KBM-7 (cell line): ENCODE results near the gene COL11A2.
A peak's percentile ranks its signal among the peaks of the same experiment; 100 is the strongest.
"Not testable (repeated sequence)": the region's sequence is repeated elsewhere in the genome, so short reads cannot be mapped to it uniquely, and the experiment has no call there.

Experiments used
- DNase-seq: peaks from one replicate; pipeline ENCODE4 v3.0.0-alpha.2; 2015
- in situ Hi-C: fragments of 300-500 bp; cut with MboI; formaldehyde crosslinking; loops from 2 replicates; pipeline ENCODE4 v1.14.3; 2020; ENCODE audit warnings: low sequenced_read_pairs, low pct_unique_long_range_greater_than_20kb, mixed read lengths

Gene COL11A2

GRCh38 chr6:33164176-33164575, 28.1 kb downstream of the COL11A2 start:
- in situ Hi-C loops: no loop called here
- DNase-seq: no peak

- DNase-seq: no peak
- in situ Hi-C loops: no loop called here
Measured at GRCh38 chr6:33163540-33163939, 28.7 kb downstream of the COL11A2 start.

- in situ Hi-C loops: no loop called here
Measured at GRCh38 chr6:33161354-33162331, 30.6 kb downstream of the COL11A2 start.

GRCh38 chr6:33160728-33161344, 31.4 kb downstream of the COL11A2 start:
- peak; percentile 37 for DNase-seq

More at GRCh38 chr6:33161354-33162331, 30.6 kb downstream of the COL11A2 start:
- peak; percentile 81 for DNase-seq

GRCh38 chr6:33160096-33160495, 32.2 kb downstream of the COL11A2 start:
- no peak for DNase-seq
- in situ Hi-C loops: no loop called here

More at GRCh38 chr6:33160728-33161344, 31.4 kb downstream of the COL11A2 start:
- in situ Hi-C loops: no loop called here

GRCh38 chr6:33156964-33157363, 35.3 kb downstream of the COL11A2 start:
- no peak for DNase-seq
- in situ Hi-C loops: no loop called here

GRCh38 chr6:33156561-33156960, 35.7 kb downstream of the COL11A2 start:
- in situ Hi-C loops: no loop called here
- DNase-seq: no peak

- in situ Hi-C loops: no loop called here
- DNase-seq: no peak
Measured at GRCh38 chr6:33154349-33154748, 37.9 kb downstream of the COL11A2 start.

GRCh38 chr6:33151050-33151449, 41.2 kb downstream of the COL11A2 start:
- in situ Hi-C loops: no loop called here
- no peak for DNase-seq

GRCh38 chr6:33150560-33150959, 41.7 kb downstream of the COL11A2 start:
- in situ Hi-C loops, DNase-seq: not testable (repeated sequence)

- in situ Hi-C loops: no loop called here
- peak; percentile 58 for DNase-seq
Measured at GRCh38 chr6:33147807-33148666, 44.2 kb downstream of the COL11A2 start.

GRCh38 chr6:33144373-33144772, 47.9 kb downstream of the COL11A2 start:
- DNase-seq: peak; percentile 87
- in situ Hi-C loops: no loop called here

- no peak for DNase-seq
- in situ Hi-C loops: no loop called here
Measured at GRCh38 chr6:33143113-33143770, 49.0 kb downstream of the COL11A2 start.

GRCh38 chr6:33142501-33143070, 49.7 kb downstream of the COL11A2 start:
- DNase-seq: no peak
- in situ Hi-C loops: no loop called here

- in situ Hi-C loops: no loop called here
- no peak for DNase-seq
Measured at GRCh38 chr6:33140556-33140955, 51.7 kb downstream of the COL11A2 start.

GRCh38 chr6:33139596-33140206, 52.6 kb downstream of the COL11A2 start:
- DNase-seq: no peak
- in situ Hi-C loops: no loop called here

GRCh38 chr6:33136310-33136900, 55.9 kb downstream of the COL11A2 start:
- DNase-seq: no peak
- in situ Hi-C loops: no loop called here

- DNase-seq: no peak
- in situ Hi-C loops: no loop called here
Measured at GRCh38 chr6:33132081-33132524, 60.2 kb downstream of the COL11A2 start.
